NB4 (cell line): ENCODE results near the gene COG5.

Experiments used
- DNase-seq: peaks from one replicate; pipeline ENCODE4 v3.0.0; 2010; ENCODE audit warnings: low read depth
- H3K4me3 ChIP-seq: one replicate; pipeline ENCODE4 v1.5.1; 2011; ENCODE audit warnings: mild to moderate bottlenecking, low read depth, low read length, moderate library complexity
- CTCF ChIP-seq: IDR thresholded peaks from one replicate; pipeline ENCODE4 v1.5.1; 2012; ENCODE audit warnings: low read depth, low read length
- MAX ChIP-seq: IDR thresholded peaks from 2 replicates; pipeline ENCODE4 v1.6.1; 2011; ENCODE audit warnings: low read depth, low read length
- MYC ChIP-seq: IDR thresholded peaks from 2 replicates; pipeline ENCODE4 v1.6.1; 2011; ENCODE audit warnings: low read depth, low read length
- POLR2A ChIP-seq: IDR thresholded peaks from 2 replicates; pipeline ENCODE4 v1.6.1; 2011; ENCODE audit warnings: mild to moderate bottlenecking; ENCODE audit not compliant: insufficient read length; ENCODE audit errors: extremely low read depth

COG5 gene

GRCh38 chr7:107559864-107560263 lies 3.9 kb downstream of the COG5 start:
- TF ChIP-seq CTCF (no peak), POLR2A (no peak), MYC (no peak), MAX (no peak)
- DNase-seq = no peak
- H3K4me3 ChIP-seq = no peak overlapping the region

- TF ChIP-seq MAX (no peak), CTCF (no peak), POLR2A (no peak), MYC (no peak)
Observed at GRCh38 chr7:107555893-107556292, 7.8 kb downstream of the COG5 start.

GRCh38 chr7:107551936-107552335 lies 11.8 kb downstream of the COG5 start:
- TF ChIP-seq POLR2A (no peak), CTCF (no peak), MAX (no peak), MYC (no peak)
- DNase-seq = no peak
- no peak overlapping the region for H3K4me3 ChIP-seq

More at GRCh38 chr7:107555893-107556292, 7.8 kb downstream of the COG5 start:
- H3K4me3 ChIP-seq = no peak overlapping the region
- no peak for DNase-seq

- H3K4me3 ChIP-seq = no peak overlapping the region
- no peak for DNase-seq
- TF ChIP-seq CTCF (no peak), POLR2A (no peak), MYC (no peak), MAX (no peak)
Observed at GRCh38 chr7:107544848-107545591, 18.7 kb downstream of the COG5 start.

GRCh38 chr7:107543338-107543993 lies 20.3 kb downstream of the COG5 start:
- TF ChIP-seq POLR2A (no peak), MYC (no peak), MAX (no peak), CTCF (no peak)
- no peak overlapping the region for H3K4me3 ChIP-seq
- no peak for DNase-seq
